CD4-positive, alpha-beta T cell treated with Interleukin-21 for 1 hour (primary cell): ENCODE data around the gene CDON.

ENCODE experiments used
- DNase-seq: peaks from one replicate; pipeline ENCODE4 v3.0.0-alpha.2; 2020

CDON gene

GRCh38 chr11:126082251-126083109 lies 19.8 kb upstream of the CDON start:
- no peak for DNase-seq

DNA sequence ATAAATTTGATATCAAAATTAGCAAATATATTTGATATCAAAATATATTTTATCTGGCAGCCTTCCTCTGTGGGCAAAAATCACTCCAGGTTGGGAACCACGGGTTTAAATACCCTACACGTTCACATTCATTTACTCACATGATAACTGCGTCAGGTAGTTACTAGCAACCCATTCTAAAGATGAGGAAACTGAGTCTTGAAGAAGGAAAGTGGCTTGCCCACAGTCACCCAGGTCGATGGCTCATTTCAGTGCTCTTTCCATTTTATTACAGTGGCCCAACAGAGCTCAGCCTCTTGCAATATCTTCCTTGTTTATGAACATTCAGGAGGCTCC lies 19.2 kb upstream of the CDON start:
- no peak for DNase-seq

GRCh38 chr11:126080161-126080941 lies 17.7 kb upstream of the CDON start:
- no peak for DNase-seq

DNA sequence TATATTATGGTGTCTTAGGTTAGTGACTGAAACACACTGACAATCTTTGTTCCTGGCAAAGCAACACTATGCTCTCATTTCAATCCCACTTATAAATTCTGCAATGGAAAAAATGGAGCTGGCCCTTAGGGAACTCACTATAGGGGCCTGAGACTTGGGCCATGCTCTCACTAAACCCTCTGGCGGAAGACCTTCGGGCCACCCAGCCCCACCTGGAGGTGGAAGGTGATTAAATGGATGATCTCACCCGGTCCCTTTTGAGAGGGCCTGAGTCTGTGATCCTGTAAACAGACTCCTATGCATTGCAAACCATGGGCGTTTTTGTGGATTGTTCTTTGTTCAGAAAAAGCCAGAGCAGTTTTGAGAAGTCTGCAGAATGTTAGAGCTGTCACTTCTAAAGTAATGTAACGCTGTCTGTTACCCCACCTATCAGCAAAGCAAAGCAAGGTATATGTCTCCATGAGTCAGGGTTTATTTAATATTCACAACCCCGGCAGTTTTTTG lies 17.0 kb upstream of the CDON start:
- no peak for DNase-seq

GRCh38 chr11:126076641-126077040 lies 14.0 kb upstream of the CDON start:
- DNase-seq = no peak

GRCh38 chr11:126072801-126073594 lies 10.3 kb upstream of the CDON start:
- no peak for DNase-seq

- DNase-seq = no peak
Observed at GRCh38 chr11:126072141-126072741, 9.6 kb upstream of the CDON start.

DNA sequence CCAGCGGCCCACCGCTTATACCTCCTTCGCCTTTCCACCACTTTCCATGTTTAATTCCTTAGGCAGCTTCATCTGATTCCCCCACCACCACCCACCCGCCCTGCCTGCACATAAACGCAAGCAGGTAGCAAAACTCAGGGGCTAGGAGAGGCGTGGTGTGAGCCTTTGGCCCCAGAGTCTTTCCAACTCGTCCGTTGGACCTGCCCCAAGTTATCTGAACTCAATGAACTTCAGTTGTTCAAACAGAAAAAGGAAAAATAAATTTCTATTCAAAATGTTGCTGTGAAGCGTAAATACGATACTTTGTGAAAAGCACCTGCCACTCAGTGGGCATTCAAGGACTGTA lies 814 bp upstream of the CDON start:
- DNase-seq = no peak

- no peak for DNase-seq
Observed at GRCh38 chr11:126061707-126062678, 673 bp downstream of the CDON start.

GRCh38 chr11:126060757-126061171 lies 1.9 kb downstream of the CDON start:
- DNase-seq = no peak

DNA sequence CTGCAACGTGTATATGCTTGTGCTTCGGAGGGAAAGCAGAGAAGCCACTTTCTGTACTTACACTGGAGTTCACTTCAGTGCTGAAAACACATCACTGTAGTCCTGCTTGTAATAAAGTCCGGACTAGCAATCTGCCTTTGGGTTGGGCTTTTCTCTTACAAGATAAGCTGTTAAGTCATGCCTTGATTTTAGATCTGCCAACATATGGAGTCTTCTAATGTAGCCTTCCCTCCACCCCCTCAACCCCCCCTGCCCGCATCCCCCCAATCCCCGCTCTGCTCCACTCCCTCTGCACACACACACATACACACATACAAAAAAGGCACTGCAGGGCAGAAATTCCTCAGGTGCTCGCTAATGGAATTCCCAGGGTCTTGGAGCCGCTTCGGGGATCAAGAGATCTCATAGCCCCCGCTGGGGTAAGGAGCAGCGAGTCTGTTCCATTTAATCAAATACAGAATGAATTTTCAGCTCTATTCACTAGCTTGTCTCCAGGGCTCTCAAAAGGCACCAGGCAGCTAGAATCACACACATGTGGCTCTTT lies 3.4 kb downstream of the CDON start:
- no peak for DNase-seq

GRCh38 chr11:126058105-126058874 lies 4.4 kb downstream of the CDON start:
- no peak for DNase-seq

DNA sequence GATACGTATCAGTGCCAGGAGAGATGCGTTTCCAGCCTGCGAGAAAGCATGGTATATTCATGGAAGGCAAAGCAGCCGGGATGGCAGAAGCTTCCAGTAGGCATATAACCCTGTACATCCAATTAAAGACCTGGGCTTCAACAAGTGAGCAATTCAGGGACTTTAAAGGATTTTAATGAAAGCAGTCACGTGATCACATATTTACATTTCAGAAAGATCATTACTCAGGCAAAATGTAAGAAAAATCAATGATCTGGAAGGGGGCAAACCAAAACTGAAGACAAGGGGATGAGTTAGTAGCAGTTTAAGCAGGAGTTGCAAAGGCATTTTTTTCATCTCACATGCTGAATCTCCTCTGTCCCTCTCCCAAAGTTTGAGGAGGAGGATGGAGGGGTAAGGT lies 7.8 kb downstream of the CDON start:
- DNase-seq = no peak

DNA sequence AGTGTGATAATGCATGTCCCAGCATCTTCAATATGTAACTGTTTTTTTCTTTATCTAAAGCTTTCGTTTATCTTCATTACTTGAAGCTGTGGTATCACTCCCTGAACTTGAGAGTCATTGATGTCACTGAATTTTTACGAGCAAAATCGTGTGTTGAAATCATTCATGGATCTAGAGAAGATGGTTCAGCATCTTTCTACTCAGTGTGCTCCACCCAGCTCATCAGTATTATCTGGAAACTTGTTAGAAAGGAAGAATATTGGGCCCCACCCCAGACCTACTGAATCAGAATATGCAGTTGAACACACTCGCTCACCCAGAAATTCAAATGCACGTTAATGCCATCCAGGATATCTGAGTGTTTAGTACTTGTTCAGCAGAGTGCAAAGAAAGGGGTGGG lies 8.3 kb downstream of the CDON start:
- no peak for DNase-seq

DNA sequence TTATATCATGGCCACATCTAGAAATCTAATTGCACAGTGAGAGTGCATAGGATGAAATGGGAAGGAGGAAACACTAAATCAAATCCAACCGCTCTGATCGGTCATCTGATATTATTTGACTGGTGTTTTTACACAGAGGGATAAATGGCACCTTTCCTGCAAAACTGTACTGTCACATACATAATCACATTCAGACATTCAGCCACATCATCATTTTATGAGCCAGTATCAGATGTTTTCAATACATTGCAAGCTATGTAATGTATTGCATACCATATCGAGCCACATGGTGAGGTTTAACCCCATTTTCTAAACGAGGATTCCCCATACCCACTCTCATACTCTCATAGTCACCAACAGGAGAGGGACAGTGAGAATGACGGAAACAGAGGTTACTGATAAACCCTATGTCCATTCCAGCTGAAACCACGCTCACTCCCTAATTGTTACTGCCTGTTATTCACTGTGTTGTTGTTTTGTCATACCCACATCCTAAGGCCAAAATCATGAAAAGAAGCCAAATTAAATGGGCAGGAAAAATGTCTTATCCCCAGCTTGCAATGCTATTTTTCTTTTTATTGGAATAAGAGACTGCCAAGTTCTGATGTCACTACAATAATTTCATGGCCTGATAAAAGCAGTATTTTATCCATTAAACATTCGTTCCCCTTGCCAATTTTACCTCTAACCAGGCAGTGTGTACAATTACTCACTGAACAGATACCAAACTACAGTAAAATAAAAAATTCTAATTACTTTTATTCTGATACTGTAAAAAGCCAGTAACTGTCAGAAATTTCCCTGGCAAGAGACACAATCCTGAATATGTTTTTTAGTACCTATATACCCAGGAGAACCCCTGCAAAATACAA lies 9.0 kb downstream of the CDON start:
- DNase-seq = no peak

GRCh38 chr11:126051117-126051516 lies 11.5 kb downstream of the CDON start:
- DNase-seq = no peak

- DNase-seq = no peak
Observed at GRCh38 chr11:126049159-126049558, 13.5 kb downstream of the CDON start.

GRCh38 chr11:126048197-126048596 lies 14.5 kb downstream of the CDON start:
- DNase-seq = no peak

GRCh38 chr11:126046570-126047195 lies 16.0 kb downstream of the CDON start:
- DNase-seq = no peak
